HepG2 (cell line): ENCODE measurements around the gene MYORG. TPM values are rescaled to one million over a fixed set of nuclear protein-coding genes. Genes with fewer than 3 reads are reported as not detected.

ENCODE experiments used
- ARHGAP35 ChIP-seq: sonication (generic); formaldehyde crosslinking; IDR thresholded peaks from 2 replicates; pipeline ENCODE4 v1.9.0; 2022; ENCODE audit warnings: mild to moderate bottlenecking, inconsistent platforms, moderate library complexity, missing genetic modification reagents, borderline replicate concordance
- ARID5B ChIP-seq: IDR thresholded peaks from 2 replicates; pipeline ENCODE4 v1.4.0; 2020; ENCODE audit warnings: mild to moderate bottlenecking, missing genetic modification reagents
- HES4 ChIP-seq: sonication (generic); formaldehyde crosslinking; IDR thresholded peaks from 2 replicates; pipeline ENCODE4 v1.9.0; 2021; ENCODE audit warnings: mild to moderate bottlenecking, missing genetic modification reagents, borderline replicate concordance
- ISX ChIP-seq: sonication (generic); formaldehyde crosslinking; conservative IDR thresholded peaks from 2 replicates; pipeline ENCODE4 v1.5.0; 2020; ENCODE audit warnings: missing genetic modification reagents
- MIER3 ChIP-seq: IDR thresholded peaks from 2 replicates; pipeline ENCODE4 v1.6.1; 2016; ENCODE audit warnings: missing compliant biosample characterization, borderline replicate concordance
- PHF8 ChIP-seq: sonication (generic); formaldehyde crosslinking; IDR thresholded peaks from 2 replicates; pipeline ENCODE4 v1.5.0; 2020; ENCODE audit warnings: missing genetic modification reagents
- RBFOX2 ChIP-seq: fragments of 200-400 bp; formaldehyde crosslinking; IDR thresholded peaks from 2 replicates; pipeline ENCODE4 v1.6.1; 2017; ENCODE audit warnings: low read depth, mild to moderate bottlenecking, low read length
- SOX6 ChIP-seq, 2 experiments: fragments of 450-650 bp in 1 of 2; sonication (generic) in 1 of 2; formaldehyde crosslinking in 1 of 2; IDR thresholded peaks; 2 replicates each; pipeline versions ENCODE4 v1.4.0 to v1.6.1; 2017 to 2020; ENCODE audit warnings: antibody characterized with exemption in 1 of 2, mild to moderate bottlenecking in 1 of 2, missing genetic modification reagents in 1 of 2
- TP53 ChIP-seq: sonication (generic); formaldehyde crosslinking; conservative IDR thresholded peaks from 2 replicates; pipeline ENCODE4 v1.4.0; 2020; ENCODE audit warnings: missing genetic modification reagents
- ZNF143 ChIP-seq: sonication (generic); formaldehyde crosslinking; IDR thresholded peaks from 2 replicates; pipeline ENCODE4 v1.4.0; 2020; ENCODE audit warnings: missing genetic modification reagents
- ZNF33A ChIP-seq: sonication (generic); formaldehyde crosslinking; IDR thresholded peaks from 2 replicates; pipeline ENCODE4 v1.5.1; 2020; ENCODE audit warnings: missing genetic modification reagents, mild to moderate bottlenecking, moderate library complexity, borderline replicate concordance
- ZNF431 ChIP-seq: sonication (generic); formaldehyde crosslinking; IDR thresholded peaks from 2 replicates; pipeline ENCODE4 v1.9.0; 2022; ENCODE audit warnings: missing genetic modification reagents, low read depth, mild to moderate bottlenecking, borderline replicate concordance
- ZNF589 ChIP-seq: sonication (generic); formaldehyde crosslinking; conservative IDR thresholded peaks from 2 replicates; pipeline ENCODE4 v1.8.0; 2022; ENCODE audit warnings: mild to moderate bottlenecking, moderate library complexity, missing genetic modification reagents
- ZNF639 ChIP-seq: conservative IDR thresholded peaks from 2 replicates; pipeline ENCODE4 v1.6.1; 2018; ENCODE audit warnings: missing genetic modification reagents
- ZNF687 ChIP-seq: sonication (generic); formaldehyde crosslinking; IDR thresholded peaks from 2 replicates; pipeline ENCODE4 v1.5.1; 2020; ENCODE audit warnings: mild to moderate bottlenecking, missing genetic modification reagents, moderate library complexity
- ZNF891 ChIP-seq: sonication (generic); formaldehyde crosslinking; IDR thresholded peaks from 2 replicates; pipeline ENCODE4 v1.5.0; 2020; ENCODE audit warnings: mild to moderate bottlenecking, missing genetic modification reagents
- polyA plus RNA-seq, 8 experiments: library from polyadenylated mRNA; depleted of rRNA in 3 of 8; stranded (reverse) in 7 of 8; unstranded in 1 of 8; fragments of >200 nt; fragmentation: Illumina TruSeq in 4 of 8; extraction: Trizol in 4 of 8; gene quantifications; 2 replicates each; pipeline versions ENCODE4 v1.2.1 to v1.2.3, GENCODE V29; 2011 to 2016; ENCODE audit warnings: low read depth in 4 of 8, missing spikeins in 1 of 8, mixed read lengths in 1 of 8; ENCODE audit not compliant: insufficient read depth in 1 of 8
- total RNA-seq, 5 experiments: library from RNA; depleted of rRNA; stranded (reverse); fragments of >200 nt; fragmentation: Illumina TruSeq; extraction: Trizol; gene quantifications; 2 replicates each; pipeline ENCODE4 v1.2.3, GENCODE V29; 2016; ENCODE audit warnings: low read depth in 1 of 5
- TF ChIP-seq, protein P1 (sequence below): IDR thresholded peaks from 2 replicates; pipeline ENCODE4 v1.6.1; 2016; ENCODE audit warnings: low read depth

Gene MYORG
- total and polyA plus RNA-seq, 2 of the 13 experiments (the other 11 are each of a cell fraction or from before 2014, with no cell fraction given): 11.1 to 22.4 TPM

DNA sequence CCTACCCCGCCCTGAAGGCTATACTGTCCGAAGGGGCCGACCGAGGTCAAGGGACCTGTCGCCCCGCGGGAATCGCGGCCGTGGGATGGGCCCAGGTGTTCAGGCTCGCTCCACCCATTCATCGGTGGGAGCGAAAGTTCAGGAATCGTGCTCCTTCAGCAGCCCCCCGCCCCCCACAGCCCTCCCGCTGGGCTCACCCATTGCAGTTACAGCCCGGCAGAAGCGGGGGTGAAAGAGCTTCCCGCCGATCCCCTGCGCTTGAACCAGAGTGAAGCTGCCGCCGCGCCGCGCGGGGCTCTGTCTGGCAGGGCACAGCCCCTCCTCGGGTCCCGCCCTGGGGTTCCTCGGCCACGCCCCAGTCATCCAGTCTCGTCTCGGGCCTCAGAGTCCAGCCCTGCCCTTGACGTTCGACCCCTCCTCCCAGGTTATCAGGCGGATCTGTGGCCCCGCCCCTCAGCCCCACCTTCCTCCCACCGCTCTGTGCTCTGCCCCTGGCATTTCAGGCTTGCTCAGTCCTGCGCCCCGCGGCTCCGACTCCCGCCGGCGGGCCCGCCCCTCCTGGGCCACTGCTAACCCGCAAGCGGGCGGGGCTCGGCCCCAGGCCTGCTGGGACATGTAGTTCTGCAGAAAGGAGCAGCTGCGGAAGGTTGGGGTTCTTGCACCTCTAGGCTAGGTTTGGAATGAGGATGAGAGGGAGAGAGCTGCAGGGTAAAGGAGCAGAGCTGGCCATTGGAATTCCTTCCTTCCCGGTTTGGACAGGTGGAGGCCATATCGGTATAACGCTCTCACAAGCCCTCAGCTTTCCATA lies at the start of gene MYORG (continued):
- peak; percentile 78 for TF ChIP-seq ZNF687
- TF ChIP-seq, protein P1, sequence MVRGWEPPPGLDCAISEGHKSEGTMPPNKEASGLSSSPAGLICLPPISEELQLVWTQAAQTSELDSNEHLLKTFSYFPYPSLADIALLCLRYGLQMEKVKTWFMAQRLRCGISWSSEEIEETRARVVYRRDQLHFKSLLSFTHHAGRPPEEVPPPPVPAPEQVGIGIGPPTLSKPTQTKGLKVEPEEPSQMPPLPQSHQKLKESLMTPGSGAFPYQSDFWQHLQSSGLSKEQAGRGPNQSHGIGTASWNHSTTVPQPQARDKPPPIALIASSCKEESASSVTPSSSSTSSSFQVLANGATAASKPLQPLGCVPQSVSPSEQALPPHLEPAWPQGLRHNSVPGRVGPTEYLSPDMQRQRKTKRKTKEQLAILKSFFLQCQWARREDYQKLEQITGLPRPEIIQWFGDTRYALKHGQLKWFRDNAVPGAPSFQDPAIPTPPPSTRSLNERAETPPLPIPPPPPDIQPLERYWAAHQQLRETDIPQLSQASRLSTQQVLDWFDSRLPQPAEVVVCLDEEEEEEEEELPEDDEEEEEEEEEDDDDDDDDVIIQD (CRISPR knock-in tag): 0 out of 2 replicates have a peak, but pooled peaks have one; percentile 54
- peak; percentile 39; the same call in 1 of the 2 replicates for TF ChIP-seq ZNF431 (CRISPR knock-in tag)
- peak; percentile 96 for TF ChIP-seq ZNF143 (CRISPR knock-in tag)
- no peak for TF ChIP-seq ZNF891 (CRISPR knock-in tag)
- TF ChIP-seq RBFOX2: peak; percentile 94
- TF ChIP-seq PHF8 (CRISPR knock-in tag): peak; percentile 53
- no peak for TF ChIP-seq ZNF33A (CRISPR knock-in tag)
- no peak for TF ChIP-seq HES4 (CRISPR knock-in tag)
- TF ChIP-seq SOX6 (IDR thresholded peaks at IDR 0.05): no peak
- peak; percentile 72 for TF ChIP-seq SOX6 (CRISPR knock-in tag; IDR thresholded peaks at IDR 0.05)
- 0 out of 2 replicates have a peak, but pooled peaks have one; percentile 23 for TF ChIP-seq ZNF639 (CRISPR knock-in tag)
- TF ChIP-seq ZNF589 (CRISPR knock-in tag): no peak; the same call in 1 of the 2 replicates
- TF ChIP-seq ISX (CRISPR knock-in tag): no peak
- no peak; the same call in none of the 2 replicates for TF ChIP-seq ARHGAP35
- peak; percentile 38; the same call in 1 of the 2 replicates for TF ChIP-seq MIER3 (CRISPR knock-in tag)
- TF ChIP-seq ARID5B (CRISPR knock-in tag): no peak; the same call in none of the 2 replicates
- TF ChIP-seq TP53 (CRISPR knock-in tag): no peak
